OCI-LY1 (cell line): ENCODE data around the gene CDH4.

Experiments used
- CTCF ChIP-seq: fragments of 200-600 bp; sonication (generic), shearing (Covaris generic); IDR thresholded peaks from 2 replicates; pipeline ENCODE4 v1.5.1; 2017; ENCODE audit warnings: mild to moderate bottlenecking, antibody characterized with exemption, low read length, moderate library complexity, mixed read lengths
- EZH2 ChIP-seq: fragments of 200-600 bp; sonication (generic), shearing (Covaris generic); IDR thresholded peaks from 2 replicates; pipeline ENCODE4 v1.8.0; 2017; ENCODE audit warnings: borderline replicate concordance, mixed run types, mild to moderate bottlenecking, antibody characterized with exemption, low read length, moderate library complexity, mixed read lengths

GRCh38 chr20:61805781-61806180, 553.7 kb downstream of the CDH4 start:
- no peak for TF ChIP-seq CTCF
- no peak for TF ChIP-seq EZH2
